ENCODE measurements around the gene KRT32. TPM values are rescaled to one million over a fixed set of nuclear protein-coding genes. Genes with fewer than 3 reads are reported as not detected.

Gene KRT32
- total RNA-seq, 4 donors from 2014 or later, result 0.41 TPM; not detected in 3

- TF ChIP-seq POLR2A (IDR thresholded peaks at IDR 0.05), result no peak
- no peak for TF ChIP-seq CTCF (IDR thresholded peaks at IDR 0.05 in 4 of 5, conservative IDR thresholded peaks at IDR 0.05 in 1 of 5)
- Histone ChIP-seq H3K36me3 (no peaks in the 10 kb centered on the region), H3K4me3 (no peak overlapping the region), H3K9me3 (no peaks in the 10 kb centered on the region), H3K27ac (no peak overlapping the region), H3K27me3 (no peaks in the 10 kb centered on the region), H3K4me1 (no peaks in the 10 kb centered on the region)
- DNase-seq (no peak), ATAC-seq (no peak)
- in situ Hi-C loops (cut with MboI; ENCODE audit: low sequenced_read_pairs in 4 of 4), result no loop called here
- intact Hi-C loops (cut with DNase I; ENCODE audit: low total_unique reads), result no loop called here
Observed at GRCh38 chr17:41444186-41444585, 23.0 kb downstream of the KRT32 start.

- no peaks in the 10 kb centered on the region for H3K27me3 ChIP-seq
- in situ Hi-C loops (cut with MboI; ENCODE audit: low sequenced_read_pairs in 4 of 4) (no loop called here), intact Hi-C loops (cut with DNase I; ENCODE audit: low total_unique reads) (no loop called here)
- H3K4me3 ChIP-seq, result no peak overlapping the region
- no peak overlapping the region for H3K27ac ChIP-seq
- no peaks in the 10 kb centered on the region for H3K4me1 ChIP-seq
- no peak for TF ChIP-seq CTCF (IDR thresholded peaks at IDR 0.05 in 4 of 5, conservative IDR thresholded peaks at IDR 0.05 in 1 of 5)
- TF ChIP-seq POLR2A (IDR thresholded peaks at IDR 0.05), result no peak
- ATAC-seq (no peak), DNase-seq (no peak)
- no peaks in the 10 kb centered on the region for H3K36me3 ChIP-seq
- no peaks in the 10 kb centered on the region for H3K9me3 ChIP-seq
Observed at GRCh38 chr17:41442739-41443138, 24.4 kb downstream of the KRT32 start.

- intact Hi-C loops (cut with DNase I; ENCODE audit: low total_unique reads) (no loop called here), in situ Hi-C loops (cut with MboI; ENCODE audit: low sequenced_read_pairs in 4 of 4) (no loop called here)
- H3K4me3 ChIP-seq, result no peak within 1 kb of the TSS
- no peaks in the 10 kb centered on the region for H3K4me1 ChIP-seq
- no peak for DNase-seq
- H3K27ac ChIP-seq, result no peak within 1 kb of the TSS
- TF ChIP-seq CTCF (IDR thresholded peaks at IDR 0.05 in 4 of 5, conservative IDR thresholded peaks at IDR 0.05 in 1 of 5) (no peak), POLR2A (IDR thresholded peaks at IDR 0.05) (no peak)
- no peaks in the 10 kb centered on the region for H3K9me3 ChIP-seq
- H3K36me3 ChIP-seq, result no peaks in the 10 kb centered on the region
- H3K27me3 ChIP-seq, result no peaks in the 10 kb centered on the region
- no peak for ATAC-seq
Observed at GRCh38 chr17:41440531-41441033, 26.6 kb downstream of the KRT32 start, which contains the start of gene KRT38. TSS of gene KRT38 (minus strand) at chr17:41440983. CDS start at chr17:41440921, 62 bp downstream.

GRCh38 chr17:41439375-41439774, 27.8 kb downstream of the KRT32 start:
- in situ Hi-C loops (cut with MboI; ENCODE audit: low sequenced_read_pairs in 4 of 4), result no loop called here
- H3K9me3 ChIP-seq, result no peaks in the 10 kb centered on the region
- H3K36me3 ChIP-seq, result no peaks in the 10 kb centered on the region
- no peak for TF ChIP-seq CTCF (IDR thresholded peaks at IDR 0.05 in 4 of 5, conservative IDR thresholded peaks at IDR 0.05 in 1 of 5)
- no peak for TF ChIP-seq POLR2A (IDR thresholded peaks at IDR 0.05)
- no peak for DNase-seq
- no peak overlapping the region for H3K27ac ChIP-seq
- intact Hi-C loops (cut with DNase I; ENCODE audit: low total_unique reads), result no loop called here
- ATAC-seq, result no peak
- no peak overlapping the region for H3K4me3 ChIP-seq
- no peaks in the 10 kb centered on the region for H3K4me1 ChIP-seq
- H3K27me3 ChIP-seq, result no peaks in the 10 kb centered on the region

GRCh38 chr17:41437769-41438168, 29.4 kb downstream of the KRT32 start:
- no peak for ATAC-seq
- no peak overlapping the region for H3K4me3 ChIP-seq
- no peak overlapping the region for H3K27ac ChIP-seq
- in situ Hi-C loops (cut with MboI; ENCODE audit: low sequenced_read_pairs in 4 of 4), result no loop called here
- intact Hi-C loops (cut with DNase I; ENCODE audit: low total_unique reads), result no loop called here
- H3K27me3 ChIP-seq, result no peaks in the 10 kb centered on the region
- no peaks in the 10 kb centered on the region for H3K9me3 ChIP-seq
- DNase-seq, result no peak
- TF ChIP-seq POLR2A (IDR thresholded peaks at IDR 0.05) (no peak), CTCF (IDR thresholded peaks at IDR 0.05 in 4 of 5, conservative IDR thresholded peaks at IDR 0.05 in 1 of 5) (no peak)
- H3K4me1 ChIP-seq, result no peaks in the 10 kb centered on the region
- H3K36me3 ChIP-seq, result no peaks in the 10 kb centered on the region
